SH-SY5Y (cell line): ENCODE data around the gene B3GAT3.

Source experiments
- GATA2 ChIP-seq: IDR thresholded peaks from 2 replicates; pipeline ENCODE4 v1.6.1; 2011; ENCODE audit warnings: mild to moderate bottlenecking, low read depth, low read length
- GATA3 ChIP-seq: IDR thresholded peaks from 2 replicates; pipeline ENCODE4 v1.6.1; 2011; ENCODE audit warnings: low read depth, mild to moderate bottlenecking, low read length, moderate library complexity

DNA sequence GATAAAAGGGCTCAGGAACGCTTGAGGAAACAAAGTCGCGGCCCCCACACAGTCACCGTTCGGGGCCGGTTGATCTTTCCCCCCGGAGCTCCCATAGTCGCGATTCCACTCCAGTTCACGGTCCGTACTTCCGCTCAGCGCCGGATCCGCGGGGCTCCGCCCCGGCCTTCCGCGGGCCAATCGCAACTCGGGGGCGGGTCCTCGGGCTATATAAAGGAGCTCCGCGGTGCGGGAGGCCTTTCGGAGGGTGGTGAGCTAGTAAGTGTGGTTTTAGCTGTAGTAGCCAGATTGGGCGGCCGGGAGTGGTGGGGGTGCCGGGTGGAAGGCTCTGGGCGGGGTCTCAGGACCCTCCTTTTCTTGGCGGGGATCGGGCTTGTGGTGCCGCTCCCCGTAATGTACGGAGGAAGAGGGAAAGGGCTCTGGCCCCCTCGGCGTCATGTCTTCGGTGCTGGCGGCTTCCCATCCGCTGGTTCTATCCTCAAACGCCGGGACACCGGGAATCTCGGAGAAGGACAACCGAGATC, 43.4 kb upstream of the B3GAT3 start, which contains the start of the genes C11orf98 and CSKMT:
- TF ChIP-seq GATA2 (no peak), GATA3 (no peak)
